Hippocampal formation (tissue), 2 donors: ENCODE results near the gene GJA8.
"Not testable (repeated sequence)": the region's sequence is repeated elsewhere in the genome, so short reads cannot be mapped to it uniquely, and the experiment has no call there.

ENCODE experiments used
- DNase-seq, 2 donors: peaks; one replicate each; lab custom pipeline; 2025; lab: John Stamatoyannopoulos, UW

The GJA8 gene

GRCh38 chr1:147902253-147902845, at the start of gene GJA8:
Gene GJA8 (plus strand): TSS chr1:147902795. CDS start chr1:147907956, 5,161 bp downstream.
- no peak for DNase-seq

- DNase-seq = no peak
These were observed 49.2 kb upstream of the GJA8 start for GRCh38 chr1:147853391-147853790.

- not testable (repeated sequence) for DNase-seq
These were observed 47.6 kb upstream of the GJA8 start for GRCh38 chr1:147854989-147855388.

GRCh38 chr1:147855996-147856395, 46.6 kb upstream of the GJA8 start:
- DNase-seq = not testable (repeated sequence)

- DNase-seq = not testable (repeated sequence)
These were observed 35.4 kb upstream of the GJA8 start for GRCh38 chr1:147867204-147867603.

- no peak for DNase-seq
These were observed 24.6 kb upstream of the GJA8 start for GRCh38 chr1:147878022-147878421.

- no peak for DNase-seq
These were observed 22.7 kb upstream of the GJA8 start for GRCh38 chr1:147879911-147880310.

- no peak for DNase-seq
These were observed 20.1 kb upstream of the GJA8 start for GRCh38 chr1:147882535-147882934.

- peak in 1 of 2 donors; percentile 6 for DNase-seq
These were observed 12.3 kb upstream of the GJA8 start for GRCh38 chr1:147890177-147890790.

GRCh38 chr1:147891088-147891487, 11.5 kb upstream of the GJA8 start:
- peak; percentile 5 to 9 for DNase-seq

GRCh38 chr1:147892216-147892615, 10.4 kb upstream of the GJA8 start:
- no peak for DNase-seq

GRCh38 chr1:147892731-147893214, 9.8 kb upstream of the GJA8 start:
- DNase-seq = peak; percentile 3 to 65

- DNase-seq = no peak
These were observed 7.5 kb upstream of the GJA8 start for GRCh38 chr1:147895123-147895522.

- no peak for DNase-seq
These were observed 5.4 kb upstream of the GJA8 start for GRCh38 chr1:147897029-147897752.

- DNase-seq = no peak
These were observed 4.8 kb upstream of the GJA8 start for GRCh38 chr1:147897789-147898188.

- no peak for DNase-seq
These were observed 2.1 kb downstream of the GJA8 start for GRCh38 chr1:147904726-147905125.

- no peak for DNase-seq
These were observed 5.4 kb downstream of the GJA8 start for GRCh38 chr1:147907786-147908509.

- no peak for DNase-seq
These were observed 10.0 kb downstream of the GJA8 start for GRCh38 chr1:147912553-147912952.

GRCh38 chr1:147913362-147913942, 10.9 kb downstream of the GJA8 start:
- DNase-seq = no peak

- DNase-seq = no peak
These were observed 17.3 kb downstream of the GJA8 start for GRCh38 chr1:147919896-147920295.

GRCh38 chr1:147924813-147925212, 22.2 kb downstream of the GJA8 start:
- no peak for DNase-seq

GRCh38 chr1:147927215-147927614, 24.6 kb downstream of the GJA8 start:
- not testable (repeated sequence) for DNase-seq
